Stimulated activated naive CD8-positive, alpha-beta T cell treated with anti-CD3 and anti-CD28 coated beads, Interleukin-15, amount 100 ng/mL, for 72 hours (primary cell): ENCODE data around the gene ADAM15.

Experiments
- ATAC-seq: fragments of 150-1000 bp; cut with Tn5 transposase; 2 replicates; pipeline ENCODE4 v1.10.0; 2021; ENCODE audit warnings: mild to moderate bottlenecking, moderate library complexity
- DNase-seq, 2 donors: peaks; one replicate each; pipeline ENCODE4 v3.0.0; 2021 to 2022
- H3K27ac Mint-ChIP-seq, 2 donors: one replicate each; pipeline ENCODE4 v1.8.0; 2022; ENCODE audit warnings: mild to moderate bottlenecking in 2 of 2, mixed read lengths in 2 of 2, moderate library complexity in 2 of 2
- H3K27me3 Mint-ChIP-seq: one replicate; pipeline ENCODE4 v1.8.0; 2022; ENCODE audit warnings: mixed read lengths
- H3K4me1 Mint-ChIP-seq: one replicate; pipeline ENCODE4 v1.8.0; 2022; ENCODE audit warnings: mild to moderate bottlenecking, mixed read lengths
- H3K4me3 Mint-ChIP-seq, 2 donors: one replicate each; pipeline ENCODE4 v1.8.0; 2022; ENCODE audit warnings: mild to moderate bottlenecking in 2 of 2, mixed read lengths in 2 of 2, moderate library complexity in 1 of 2
- H3K9me3 Mint-ChIP-seq, 2 donors: one replicate each; pipeline ENCODE4 v1.8.0; 2022; ENCODE audit warnings: mixed read lengths in 2 of 2

The ADAM15 gene

DNA sequence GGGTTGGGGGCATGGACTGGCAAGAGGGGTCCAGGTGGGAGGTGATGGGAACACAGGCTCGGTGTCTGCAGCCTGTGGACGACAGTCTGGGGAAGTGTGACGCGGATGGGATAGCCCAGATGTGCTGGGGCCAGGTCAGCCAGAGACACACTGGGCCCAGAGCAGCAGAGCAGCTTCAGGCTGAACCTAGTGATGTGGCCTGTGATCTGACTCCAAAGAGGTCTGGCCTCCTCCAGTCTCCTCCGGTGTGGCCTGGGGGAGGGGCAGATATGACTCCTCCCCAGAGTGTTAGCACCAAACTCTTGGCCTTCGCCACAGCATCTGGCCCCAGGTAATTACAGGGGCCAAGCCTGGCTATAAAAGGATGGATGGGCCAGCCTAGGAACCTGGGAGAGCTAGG, 41.0 kb downstream of the ADAM15 start:
- H3K4me1 Mint-ChIP-seq, result peaks cover 25% of the 10 kb centered on the region
- H3K4me3 Mint-ChIP-seq, result no peak overlapping the region
- peaks cover 14% of the 10 kb centered on the region for H3K27me3 Mint-ChIP-seq
- no peak overlapping the region for H3K27ac Mint-ChIP-seq
- DNase-seq, result no peak
- no peaks in the 10 kb centered on the region for H3K9me3 Mint-ChIP-seq
- no peak for ATAC-seq

- ATAC-seq (no peak), DNase-seq (no peak)
- Mint-ChIP-seq H3K4me1 (peaks cover 20% of the 10 kb centered on the region), H3K4me3 (no peak overlapping the region), H3K27ac (no peak overlapping the region), H3K9me3 (no peaks in the 10 kb centered on the region), H3K27me3 (peaks cover 14% of the 10 kb centered on the region)
Observed at GRCh38 chr1:155092641-155093040, 41.5 kb downstream of the ADAM15 start.

DNA sequence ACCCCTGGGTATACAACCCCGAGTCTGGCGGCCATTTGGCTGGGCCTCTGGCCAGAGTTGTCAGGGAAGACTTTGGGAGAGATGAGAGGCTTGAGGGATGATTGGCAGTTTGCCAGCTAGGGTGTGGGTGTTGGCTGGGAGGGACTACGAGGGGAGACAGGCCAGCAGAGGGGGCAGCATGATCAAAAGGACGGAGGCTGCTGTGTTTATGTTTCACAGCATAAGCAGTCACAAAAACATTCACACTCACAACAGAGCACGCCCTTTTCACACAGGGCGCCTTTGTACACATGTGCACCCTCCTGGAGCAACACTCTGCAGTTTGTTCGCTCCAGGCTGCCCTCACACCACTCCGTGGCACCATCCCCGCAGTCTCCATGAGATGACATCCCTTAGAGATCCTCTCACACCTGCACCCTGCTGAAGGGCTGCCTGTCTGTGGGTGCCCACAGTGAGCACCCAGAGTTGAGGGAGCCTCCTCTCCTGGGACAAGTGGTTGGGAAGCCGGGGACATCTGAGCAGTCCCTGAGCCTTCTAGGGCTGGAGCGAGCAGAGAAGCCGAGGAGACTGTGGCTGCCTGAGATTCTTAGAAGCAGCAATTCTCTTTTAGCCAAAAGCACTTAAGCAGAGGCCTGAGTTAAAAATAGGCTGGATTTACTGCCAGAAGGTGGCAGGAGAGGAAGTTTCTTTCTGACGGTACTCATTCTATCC, 43.0 kb downstream of the ADAM15 start:
- DNase-seq, result no peak
- H3K27me3 Mint-ChIP-seq, result peaks cover 14% of the 10 kb centered on the region
- peak; percentile 61 for ATAC-seq
- peaks cover 20% of the 10 kb centered on the region for H3K4me1 Mint-ChIP-seq
- H3K27ac Mint-ChIP-seq, result no peak overlapping the region
- no peaks in the 10 kb centered on the region for H3K9me3 Mint-ChIP-seq
- no peak overlapping the region for H3K4me3 Mint-ChIP-seq

DNA sequence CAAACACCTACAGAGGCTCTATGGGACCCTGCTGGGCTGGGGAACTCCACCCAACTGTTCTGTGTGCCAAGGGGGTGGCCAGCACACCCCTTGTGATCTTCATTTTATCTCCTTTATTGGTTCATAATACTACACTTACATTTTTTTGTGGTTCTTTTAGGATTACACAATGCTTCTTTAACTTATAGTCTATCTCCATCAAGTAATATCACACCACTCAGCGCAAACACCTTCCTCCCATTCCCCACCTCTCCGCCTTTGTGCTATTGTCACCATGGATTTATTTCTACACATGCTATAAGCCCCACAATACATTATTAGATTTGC, 43.5 kb downstream of the ADAM15 start:
- Mint-ChIP-seq H3K27me3 (peaks cover 14% of the 10 kb centered on the region), H3K9me3 (no peaks in the 10 kb centered on the region), H3K27ac (no peak overlapping the region), H3K4me1 (peaks cover 20% of the 10 kb centered on the region), H3K4me3 (no peak overlapping the region)
- DNase-seq (no peak), ATAC-seq (no peak)

DNA sequence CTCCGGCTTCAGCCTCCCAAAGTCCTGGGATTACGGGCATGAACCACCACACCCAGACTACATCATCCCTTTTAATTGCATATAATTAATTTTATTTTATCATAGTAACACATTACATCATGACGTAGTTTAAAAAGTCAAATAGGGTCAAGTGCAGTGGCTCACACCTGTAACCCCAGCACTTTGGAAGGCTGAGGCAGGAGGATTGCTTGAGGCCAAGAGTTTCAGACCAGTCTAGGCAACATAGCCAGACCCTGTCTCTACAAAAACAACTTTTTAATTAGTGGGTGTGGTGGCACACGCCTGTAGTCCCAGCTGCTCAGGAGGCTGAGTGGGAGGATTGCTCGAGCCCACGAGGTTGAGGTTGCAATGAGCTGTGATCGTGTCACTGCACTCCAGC, 48.2 kb downstream of the ADAM15 start:
- peak overlapping the region in 1 of 2 donors; percentile 83 for H3K27ac Mint-ChIP-seq
- DNase-seq (no peak), ATAC-seq (no peak)
- H3K4me1 Mint-ChIP-seq, result peaks cover 1% of the 10 kb centered on the region
- H3K4me3 Mint-ChIP-seq, result no peak overlapping the region
- H3K9me3 Mint-ChIP-seq, result no peaks in the 10 kb centered on the region
- H3K27me3 Mint-ChIP-seq, result peaks cover 14% of the 10 kb centered on the region

GRCh38 chr1:155103325-155103724, 52.2 kb downstream of the ADAM15 start:
- no peak for DNase-seq

DNA sequence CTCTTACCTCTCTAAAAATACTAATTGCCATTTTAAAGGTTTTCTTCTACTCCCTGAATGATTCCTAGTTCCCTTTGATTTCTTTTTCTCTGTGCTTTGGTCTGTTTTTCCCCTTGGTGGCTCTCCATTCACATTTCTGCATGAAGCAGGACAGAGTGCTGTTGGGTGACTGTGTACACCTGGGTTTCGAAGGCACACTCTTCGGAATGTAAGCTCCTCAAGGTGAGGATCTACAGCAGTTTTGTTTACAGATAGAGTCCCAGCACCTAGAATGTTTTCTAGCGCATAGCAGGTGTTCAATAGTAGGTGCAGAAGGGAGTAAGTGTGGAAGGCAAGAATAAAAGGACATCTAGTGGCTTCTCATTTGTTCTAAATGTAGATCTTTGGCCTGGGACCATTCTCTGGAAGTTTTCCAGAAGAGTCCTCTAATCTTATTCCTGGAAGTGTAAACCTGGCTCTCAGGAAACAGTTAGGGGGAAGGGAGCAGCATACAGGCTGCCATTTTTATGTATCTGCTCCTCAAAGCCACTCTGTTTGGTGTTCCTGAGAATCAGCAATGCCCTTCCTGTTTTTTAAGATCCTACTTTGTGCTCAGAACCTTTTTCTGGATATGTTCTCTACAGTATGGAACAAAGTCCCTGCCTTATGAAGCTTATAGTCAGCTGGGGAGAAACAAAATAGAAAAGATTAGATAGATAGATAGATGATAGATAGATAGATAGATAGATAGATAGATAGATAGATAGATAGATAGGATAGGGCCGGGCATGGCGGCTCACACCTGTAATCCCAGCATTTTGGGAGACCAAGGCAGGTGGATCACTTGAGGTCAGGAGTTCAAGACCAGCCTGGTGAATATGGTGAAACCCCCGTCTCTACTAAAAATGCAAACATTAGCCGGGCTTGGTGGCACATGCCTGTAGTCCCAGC, 53.8 kb downstream of the ADAM15 start:
- H3K4me1 Mint-ChIP-seq, result no peaks in the 10 kb centered on the region
- H3K9me3 Mint-ChIP-seq, result no peaks in the 10 kb centered on the region
- H3K27me3 Mint-ChIP-seq, result no peaks in the 10 kb centered on the region
- DNase-seq (no peak), ATAC-seq (no peak)
- no peak overlapping the region for H3K27ac Mint-ChIP-seq
- H3K4me3 Mint-ChIP-seq, result no peak overlapping the region

More at GRCh38 chr1:155103325-155103724, 52.2 kb downstream of the ADAM15 start:
- H3K9me3 Mint-ChIP-seq, result no peaks in the 10 kb centered on the region
- no peaks in the 10 kb centered on the region for H3K4me1 Mint-ChIP-seq
- no peak overlapping the region for H3K27ac Mint-ChIP-seq
- no peak overlapping the region for H3K4me3 Mint-ChIP-seq
- no peak for ATAC-seq
- H3K27me3 Mint-ChIP-seq, result no peaks in the 10 kb centered on the region

DNA sequence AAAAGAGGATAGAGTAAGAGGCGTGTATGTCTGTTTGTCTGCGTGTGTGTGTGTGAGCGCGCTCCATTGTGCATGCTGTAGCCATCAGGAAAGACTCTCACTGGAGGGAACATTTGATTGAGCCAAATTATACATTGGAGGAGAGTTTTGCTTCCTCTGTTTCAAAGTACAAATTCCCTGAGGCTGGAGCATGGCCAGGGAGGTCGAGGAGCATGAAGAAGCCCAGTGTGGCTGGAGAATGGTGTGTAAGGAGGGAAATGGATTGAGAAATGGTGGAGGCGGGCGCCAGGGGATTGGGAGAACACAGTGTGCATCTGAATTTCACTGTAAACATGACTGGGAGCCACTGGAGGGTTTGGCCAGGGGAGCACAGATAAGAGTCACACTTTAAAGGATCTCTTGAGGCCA, 54.5 kb downstream of the ADAM15 start:
- Mint-ChIP-seq H3K27ac (no peak overlapping the region), H3K4me1 (no peaks in the 10 kb centered on the region), H3K4me3 (no peak overlapping the region), H3K9me3 (no peaks in the 10 kb centered on the region), H3K27me3 (no peaks in the 10 kb centered on the region)
- no peak for DNase-seq
- ATAC-seq, result no peak

GRCh38 chr1:155106862-155107261, 55.7 kb downstream of the ADAM15 start:
- no peak for ATAC-seq
- Mint-ChIP-seq H3K4me3 (no peak overlapping the region), H3K4me1 (no peaks in the 10 kb centered on the region), H3K27me3 (no peaks in the 10 kb centered on the region), H3K9me3 (no peaks in the 10 kb centered on the region), H3K27ac (no peak overlapping the region)
- DNase-seq, result no peak

- Mint-ChIP-seq H3K27me3 (no peaks in the 10 kb centered on the region), H3K9me3 (no peaks in the 10 kb centered on the region), H3K27ac (no peak overlapping the region), H3K4me1 (no peaks in the 10 kb centered on the region), H3K4me3 (no peak overlapping the region)
- ATAC-seq (no peak), DNase-seq (no peak)
Observed at GRCh38 chr1:155107309-155108264, 56.5 kb downstream of the ADAM15 start.

DNA sequence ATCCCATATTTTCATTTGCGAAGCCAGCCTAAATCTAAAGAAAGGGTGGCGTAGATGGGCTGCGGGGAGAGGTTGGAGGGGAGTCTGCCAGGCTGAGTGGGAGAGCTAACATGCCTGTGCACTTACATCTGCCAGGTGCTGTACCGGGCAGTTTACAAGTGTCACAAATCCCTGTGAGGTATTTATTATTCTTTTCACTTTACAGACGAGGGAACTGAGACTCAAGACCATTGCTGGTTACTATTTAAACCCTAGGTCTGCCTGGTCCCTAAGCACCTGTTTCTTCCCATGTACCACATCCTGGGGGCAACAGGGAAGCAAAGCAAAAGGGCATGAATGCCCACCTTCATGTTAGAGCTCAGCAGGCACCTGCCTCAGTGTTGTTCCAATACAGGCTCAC, 57.2 kb downstream of the ADAM15 start:
- Mint-ChIP-seq H3K27ac (no peak overlapping the region), H3K27me3 (no peaks in the 10 kb centered on the region), H3K4me1 (no peaks in the 10 kb centered on the region), H3K9me3 (no peaks in the 10 kb centered on the region), H3K4me3 (no peak overlapping the region)
- no peak for DNase-seq
- no peak for ATAC-seq

DNA sequence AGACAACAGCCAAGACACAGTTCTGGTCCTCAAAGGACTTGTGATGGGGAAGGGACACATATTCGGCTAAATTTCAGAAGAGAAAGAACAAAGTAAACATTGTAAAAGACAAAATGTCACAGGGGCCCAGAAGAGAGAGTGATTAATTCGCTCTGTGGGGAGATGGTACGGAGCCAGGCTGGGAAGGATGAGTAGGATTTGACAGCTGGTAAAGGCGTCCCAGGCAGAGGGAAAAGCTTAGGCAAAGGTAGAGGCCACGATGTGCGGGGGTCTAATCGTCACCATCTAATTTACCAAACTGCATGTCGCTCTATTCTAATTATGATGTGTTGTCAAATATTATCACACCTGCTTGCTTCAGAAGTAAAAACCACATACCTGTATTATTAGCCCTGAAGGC, 59.3 kb downstream of the ADAM15 start:
- no peak for ATAC-seq
- Mint-ChIP-seq H3K4me3 (no peak overlapping the region), H3K27ac (peak overlapping the region in 1 of 2 donors; percentile 41), H3K4me1 (no peaks in the 10 kb centered on the region), H3K9me3 (no peaks in the 10 kb centered on the region), H3K27me3 (no peaks in the 10 kb centered on the region)
- DNase-seq, result no peak

- no peak for ATAC-seq
- no peak overlapping the region for H3K4me3 Mint-ChIP-seq
- no peaks in the 10 kb centered on the region for H3K9me3 Mint-ChIP-seq
- H3K27ac Mint-ChIP-seq, result no peak overlapping the region
- H3K4me1 Mint-ChIP-seq, result no peaks in the 10 kb centered on the region
- H3K27me3 Mint-ChIP-seq, result no peaks in the 10 kb centered on the region
- DNase-seq, result no peak
Observed at GRCh38 chr1:155110826-155111225, 59.7 kb downstream of the ADAM15 start.
